HEK293 (cell line): ENCODE results near the gene GCNT1.

ENCODE experiments used
- CTCF ChIP-seq: fragments of 450-650 bp; formaldehyde crosslinking; IDR thresholded peaks from 2 replicates; pipeline ENCODE4 v1.5.1; 2016; ENCODE audit warnings: missing biosample characterization, missing genetic modification characterization
- REST ChIP-seq: fragments of 450-650 bp; formaldehyde crosslinking; IDR thresholded peaks from 2 replicates; pipeline ENCODE4 v1.5.1; 2016; ENCODE audit warnings: missing biosample characterization, missing genetic modification characterization
- ZBTB21 ChIP-seq: fragments of 450-650 bp; formaldehyde crosslinking; IDR thresholded peaks from 2 replicates; pipeline ENCODE4 v1.5.1; 2017; ENCODE audit warnings: missing biosample characterization, missing genetic modification characterization
- ZNF114 ChIP-seq: fragments of 450-650 bp; formaldehyde crosslinking; IDR thresholded peaks from 2 replicates; pipeline ENCODE4 v1.5.0; 2017; ENCODE audit warnings: missing biosample characterization, missing genetic modification characterization
- ZNF24 ChIP-seq: fragments of 450-650 bp; formaldehyde crosslinking; IDR thresholded peaks from 2 replicates; pipeline ENCODE4 v1.5.1; 2016; ENCODE audit warnings: missing biosample characterization, missing genetic modification characterization
- ZNF292 ChIP-seq: fragments of 450-650 bp; formaldehyde crosslinking; IDR thresholded peaks from 2 replicates; pipeline ENCODE4 v1.5.1; 2016; ENCODE audit warnings: low read depth, missing biosample characterization, missing genetic modification characterization, borderline replicate concordance
- ZNF302 ChIP-seq: fragments of 450-650 bp; formaldehyde crosslinking; IDR thresholded peaks from 2 replicates; pipeline ENCODE4 v1.5.1; 2016; ENCODE audit warnings: missing biosample characterization, missing genetic modification characterization, low read depth
- ZNF707 ChIP-seq: fragments of 450-650 bp; formaldehyde crosslinking; IDR thresholded peaks from 2 replicates; pipeline ENCODE4 v1.5.1; 2016; ENCODE audit warnings: missing biosample characterization, missing genetic modification characterization
- ZNF776 ChIP-seq: fragments of 450-650 bp; formaldehyde crosslinking; IDR thresholded peaks from 2 replicates; pipeline ENCODE4 v1.5.0; 2017; ENCODE audit warnings: missing biosample characterization, missing genetic modification characterization, borderline replicate concordance

GRCh38 chr9:76552751-76553455 lies 93.9 kb downstream of the GCNT1 start:
- no peak for TF ChIP-seq CTCF (tag by site-specific recombination)
- no peak for TF ChIP-seq ZNF707 (tag by site-specific recombination)
- TF ChIP-seq REST (tag by site-specific recombination) = no peak
- TF ChIP-seq ZBTB21 (tag by site-specific recombination) = no peak
- no peak for TF ChIP-seq ZNF24 (tag by site-specific recombination)
- no peak for TF ChIP-seq ZNF302
- TF ChIP-seq ZNF114 = no peak
- no peak for TF ChIP-seq ZNF776 (tag by site-specific recombination)
- TF ChIP-seq ZNF292 (tag by site-specific recombination) = no peak
